NT2/D1 (cell line): ENCODE data around the gene ARFGAP3.

ENCODE experiments used
- SUZ12 ChIP-seq: IDR thresholded peaks from 2 replicates; pipeline ENCODE4 v1.6.1; 2011; ENCODE audit not compliant: insufficient read length, insufficient read depth; ENCODE audit errors: extremely low read depth
- ZNF274 ChIP-seq: IDR thresholded peaks from 2 replicates; pipeline ENCODE4 v1.6.1; 2011; ENCODE audit warnings: mild to moderate bottlenecking, low read depth, low read length

GRCh38 chr22:42874010-42874409, 16.9 kb upstream of the ARFGAP3 start:
- no peak for TF ChIP-seq SUZ12
- TF ChIP-seq ZNF274, result no peak
